Measurements from ENCODE around the gene PPFIA3. TPM values are rescaled to one million over a fixed set of nuclear protein-coding genes. Genes with fewer than 3 reads are reported as not detected.

Gene PPFIA3
- total RNA-seq, 1 experiment from 2014 or later = 33.6 TPM

DNA sequence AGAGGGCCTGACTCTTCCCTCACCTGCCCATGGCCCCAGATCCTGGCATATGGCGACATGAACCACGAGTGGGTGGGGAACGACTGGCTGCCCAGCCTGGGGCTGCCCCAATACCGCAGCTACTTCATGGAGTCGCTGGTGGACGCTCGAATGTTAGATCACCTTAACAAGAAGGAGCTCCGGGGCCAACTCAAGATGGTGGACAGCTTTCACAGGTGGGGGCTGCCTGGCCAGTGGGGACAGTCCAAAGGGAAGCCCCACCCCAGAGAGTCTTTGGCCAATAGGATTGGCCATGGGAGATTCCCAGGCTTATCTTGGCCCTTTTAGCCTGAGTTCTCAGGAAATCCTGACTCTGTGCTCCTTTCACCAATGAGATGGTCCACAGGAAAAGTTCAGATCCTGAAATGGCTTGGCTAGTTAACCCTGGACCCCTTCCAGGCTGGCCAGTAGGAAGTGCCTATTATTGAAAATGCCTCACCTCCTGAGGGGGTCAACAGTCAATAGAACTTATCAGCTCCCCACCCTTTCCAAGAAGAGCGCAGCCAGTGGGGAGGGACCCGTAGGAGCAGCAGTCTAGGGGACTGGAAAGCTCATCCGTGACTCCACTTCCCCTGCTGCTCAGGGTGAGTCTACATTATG is 28.8 kb downstream of the PPFIA3 start:
- BruUV-seq (replicated peaks) = TSS peak; percentile 42
- Histone ChIP-seq H3K9me3 (ENCODE audit: low read depth, low read length, poor library complexity, severe bottlenecking) (no peaks in the 10 kb centered on the region), H3K4me1 (ENCODE audit: insufficient read depth, low read length, poor library complexity, severe bottlenecking) (peaks cover 31% of the 10 kb centered on the region), H3K36me3 (ENCODE audit: insufficient read depth, low read length, poor library complexity, severe bottlenecking) (no peaks in the 10 kb centered on the region), H3K27me3 (replicated peaks; ENCODE audit: insufficient read depth, low read depth, low read length, poor library complexity) (no peaks in the 10 kb centered on the region), H3K4me3 (ENCODE audit: low read depth, low read length, poor library complexity, severe bottlenecking) (peak overlapping the region; percentile 76), H3K27ac (ENCODE audit: low read depth, low read length, poor library complexity, severe bottlenecking) (peak overlapping the region; percentile 96)
- intact Hi-C loops (cut with micrococcal nuclease; ENCODE audit: unreplicated experiment) = loop anchor here (5.0 kb wide), 1 partner anchor 59 kb away; no protein-coding TSS in a partner anchor
- ChIA-PET POLR2A (ENCODE audit: low non-redundant PET) (no interaction called here), CTCF (interaction anchor here (1.7 kb wide), 1 partner anchor 51 kb away, joined by 9 read pairs; no protein-coding TSS in a partner anchor)
- no peak for TF ChIP-seq EZH2 (IDR thresholded peaks at IDR 0.05; ENCODE audit: borderline replicate concordance, low read depth, low read length, poor library complexity, severe bottlenecking)
- TF ChIP-seq, protein P1, sequence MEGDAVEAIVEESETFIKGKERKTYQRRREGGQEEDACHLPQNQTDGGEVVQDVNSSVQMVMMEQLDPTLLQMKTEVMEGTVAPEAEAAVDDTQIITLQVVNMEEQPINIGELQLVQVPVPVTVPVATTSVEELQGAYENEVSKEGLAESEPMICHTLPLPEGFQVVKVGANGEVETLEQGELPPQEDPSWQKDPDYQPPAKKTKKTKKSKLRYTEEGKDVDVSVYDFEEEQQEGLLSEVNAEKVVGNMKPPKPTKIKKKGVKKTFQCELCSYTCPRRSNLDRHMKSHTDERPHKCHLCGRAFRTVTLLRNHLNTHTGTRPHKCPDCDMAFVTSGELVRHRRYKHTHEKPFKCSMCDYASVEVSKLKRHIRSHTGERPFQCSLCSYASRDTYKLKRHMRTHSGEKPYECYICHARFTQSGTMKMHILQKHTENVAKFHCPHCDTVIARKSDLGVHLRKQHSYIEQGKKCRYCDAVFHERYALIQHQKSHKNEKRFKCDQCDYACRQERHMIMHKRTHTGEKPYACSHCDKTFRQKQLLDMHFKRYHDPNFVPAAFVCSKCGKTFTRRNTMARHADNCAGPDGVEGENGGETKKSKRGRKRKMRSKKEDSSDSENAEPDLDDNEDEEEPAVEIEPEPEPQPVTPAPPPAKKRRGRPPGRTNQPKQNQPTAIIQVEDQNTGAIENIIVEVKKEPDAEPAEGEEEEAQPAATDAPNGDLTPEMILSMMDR (conservative IDR thresholded peaks at IDR 0.05; ENCODE audit: low read depth, low read length) = no peak
- peak; percentile 4 for DNase-seq (ENCODE audit: low spot score)

DNA sequence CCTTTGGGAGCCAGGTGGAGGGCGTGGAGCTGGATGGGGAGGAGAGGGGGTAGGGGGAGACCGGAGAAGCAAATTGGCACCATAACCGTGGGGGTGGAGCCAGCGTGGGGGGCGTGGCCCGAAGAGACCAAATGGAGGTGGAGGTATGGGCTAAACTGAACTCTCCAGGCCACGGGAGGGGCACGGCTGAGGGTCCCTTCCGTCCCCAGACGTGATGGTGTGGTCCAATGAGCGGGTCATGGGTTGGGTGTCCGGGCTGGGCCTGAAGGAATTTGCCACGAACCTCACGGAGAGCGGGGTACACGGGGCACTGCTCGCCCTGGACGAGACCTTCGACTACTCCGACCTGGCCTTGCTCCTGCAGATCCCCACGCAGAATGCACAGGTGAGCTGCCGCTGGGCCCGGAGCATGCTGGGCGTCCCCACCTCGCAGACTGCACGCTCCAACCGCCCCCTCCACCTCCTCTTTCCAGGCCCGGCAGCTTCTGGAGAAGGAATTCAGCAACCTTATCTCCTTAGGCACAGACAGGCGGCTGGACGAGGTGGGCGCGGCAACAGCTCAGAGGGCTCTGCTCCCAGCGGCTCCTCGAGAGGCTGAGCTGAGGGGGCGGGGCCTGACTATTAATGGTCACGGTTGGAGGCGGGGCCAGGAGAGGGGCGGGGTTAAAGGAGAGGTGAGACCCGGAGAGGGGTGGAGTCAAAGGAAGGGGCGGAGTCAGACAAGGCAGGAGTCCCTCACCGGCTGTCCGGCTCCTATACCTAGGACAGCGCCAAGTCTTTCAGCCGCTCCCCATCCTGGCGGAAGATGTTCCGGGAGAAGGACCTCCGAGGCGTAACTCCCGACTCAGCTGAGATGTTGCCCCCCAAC is 29.7 kb downstream of the PPFIA3 start:
- TF ChIP-seq, protein P1 (conservative IDR thresholded peaks at IDR 0.05; ENCODE audit: low read depth, low read length) = no peak
- no peak for TF ChIP-seq EZH2 (IDR thresholded peaks at IDR 0.05; ENCODE audit: borderline replicate concordance, low read depth, low read length, poor library complexity, severe bottlenecking)
- H3K4me3 ChIP-seq (ENCODE audit: low read depth, low read length, poor library complexity, severe bottlenecking) = peak overlapping the region; percentile 76
- CTCF ChIA-PET = interaction anchor here (1.0 to 1.7 kb wide), 2 partner anchors 50 to 51 kb away, joined by 7 to 9 read pairs; no protein-coding TSS in a partner anchor
- H3K9me3 ChIP-seq (ENCODE audit: low read depth, low read length, poor library complexity, severe bottlenecking) = no peaks in the 10 kb centered on the region
- POLR2A ChIA-PET (ENCODE audit: low non-redundant PET) = interaction anchor here (0.5 to 0.6 kb wide), 3 partner anchors 29 to 704 kb away, joined by 6 to 17 read pairs (median 7); no protein-coding TSS in a partner anchor
- intact Hi-C loops (cut with micrococcal nuclease; ENCODE audit: unreplicated experiment) = loop anchor here (5.0 kb wide), 1 partner anchor 58 kb away; no protein-coding TSS in a partner anchor
- H3K27ac ChIP-seq (ENCODE audit: low read depth, low read length, poor library complexity, severe bottlenecking) = peak overlapping the region; percentile 96
- peak; percentile 99 for DNase-seq (ENCODE audit: low spot score)
- H3K4me1 ChIP-seq (ENCODE audit: insufficient read depth, low read length, poor library complexity, severe bottlenecking) = peaks cover 31% of the 10 kb centered on the region
- H3K27me3 ChIP-seq (replicated peaks; ENCODE audit: insufficient read depth, low read depth, low read length, poor library complexity) = no peaks in the 10 kb centered on the region
- H3K36me3 ChIP-seq (ENCODE audit: insufficient read depth, low read length, poor library complexity, severe bottlenecking) = no peaks in the 10 kb centered on the region
- no TSS peak for BruUV-seq (replicated peaks)

DNA sequence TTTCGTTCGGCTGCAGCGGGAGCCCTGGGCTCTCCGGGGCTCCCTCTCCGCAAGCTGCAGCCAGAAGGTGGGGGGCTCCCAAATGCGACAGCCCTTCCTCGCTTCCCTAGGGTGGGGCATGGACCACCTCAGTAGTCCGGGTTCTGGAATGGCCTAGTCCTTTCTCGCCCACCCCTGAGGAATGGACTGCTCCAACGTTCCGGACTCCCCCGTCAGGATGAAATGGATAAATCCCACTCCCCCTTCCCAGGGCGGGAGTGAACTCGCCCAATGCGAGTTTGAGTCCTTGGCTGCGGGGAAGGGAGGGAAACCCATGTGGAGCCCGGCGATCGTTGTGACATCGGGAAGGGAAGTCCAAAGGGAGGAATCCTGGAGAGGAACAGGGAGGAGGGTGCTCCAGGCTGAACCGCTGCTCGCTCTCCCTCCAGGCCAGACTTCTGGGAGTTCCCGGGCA is 30.3 kb downstream of the PPFIA3 start:
- H3K27me3 ChIP-seq (replicated peaks; ENCODE audit: insufficient read depth, low read depth, low read length, poor library complexity) = no peaks in the 10 kb centered on the region
- peak overlapping the region; percentile 96 for H3K27ac ChIP-seq (ENCODE audit: low read depth, low read length, poor library complexity, severe bottlenecking)
- H3K4me3 ChIP-seq (ENCODE audit: low read depth, low read length, poor library complexity, severe bottlenecking) = peak overlapping the region; percentile 76
- intact Hi-C loops (cut with micrococcal nuclease; ENCODE audit: unreplicated experiment) = loop anchor here (5.0 kb wide), 1 partner anchor 58 kb away; no protein-coding TSS in a partner anchor
- no peaks in the 10 kb centered on the region for H3K9me3 ChIP-seq (ENCODE audit: low read depth, low read length, poor library complexity, severe bottlenecking)
- POLR2A ChIA-PET (ENCODE audit: low non-redundant PET) = interaction anchor here (0.5 kb wide), 1 partner anchor 703 kb away, joined by 17 read pairs; no protein-coding TSS in a partner anchor
- H3K4me1 ChIP-seq (ENCODE audit: insufficient read depth, low read length, poor library complexity, severe bottlenecking) = peaks cover 31% of the 10 kb centered on the region
- BruUV-seq (replicated peaks) = no TSS peak
- peak; percentile 96 for DNase-seq (ENCODE audit: low spot score)
- CTCF ChIA-PET = interaction anchor here (1.0 to 1.7 kb wide), 2 partner anchors 49 to 52 kb away, joined by 7 to 9 read pairs; no protein-coding TSS in a partner anchor
- TF ChIP-seq, protein P1 (conservative IDR thresholded peaks at IDR 0.05; ENCODE audit: low read depth, low read length) = no peak
- H3K36me3 ChIP-seq (ENCODE audit: insufficient read depth, low read length, poor library complexity, severe bottlenecking) = no peaks in the 10 kb centered on the region
